ENCODE results near the gene DNAJA2. TPM values are rescaled to one million over a fixed set of nuclear protein-coding genes. Genes with fewer than 3 reads are reported as not detected.

DNAJA2 gene
- total and polyA plus RNA-seq, 2 experiments from 2014 or later: 62.3 to 72.8 TPM

GRCh38 chr16:46926470-46927225 is 46.8 kb downstream of the DNAJA2 start:
- DNase-seq (ENCODE audit: low spot score): no peak
- Histone ChIP-seq H3K4me2 (no peak overlapping the region), H3K36me3 (replicated peaks; ENCODE audit: insufficient read depth, low read depth) (no peaks in the 10 kb centered on the region), H3K79me2 (no peaks in the 10 kb centered on the region), H3K4me1 (ENCODE audit: insufficient read depth) (no peaks in the 10 kb centered on the region), H3K9me3 (ENCODE audit: low read depth) (no peaks in the 10 kb centered on the region), H3K4me3 (no peak overlapping the region), H3K27ac (no peak overlapping the region), H3K9me2 (replicated peaks; ENCODE audit: insufficient read depth) (no peaks in the 10 kb centered on the region), H2AFZ (no peak overlapping the region), H3K27me3 (no peaks in the 10 kb centered on the region), H4K20me1 (ENCODE audit: insufficient read depth, poor library complexity, severe bottlenecking) (no peaks in the 10 kb centered on the region)
- WGBS (ENCODE audit: low lambda C conversion rate, missing lambda C conversion rate): 98% methylated on average over 13 of the region's 13 CpGs
- no peak for TF ChIP-seq EZH2phosphoT487 (IDR thresholded peaks at IDR 0.05; ENCODE audit: low read depth, severe bottlenecking, unreplicated experiment)
- TF ChIP-seq CTCF (IDR thresholded peaks at IDR 0.05; ENCODE audit: poor library complexity): no peak
- no peak for TF ChIP-seq EZH2 (IDR thresholded peaks at IDR 0.05; ENCODE audit: borderline replicate concordance)

GRCh38 chr16:46924402-46924801 is 49.1 kb downstream of the DNAJA2 start:
- no peak for DNase-seq (ENCODE audit: low spot score)
- Histone ChIP-seq H3K9me3 (ENCODE audit: low read depth) (no peaks in the 10 kb centered on the region), H3K4me3 (no peak overlapping the region), H3K9me2 (replicated peaks; ENCODE audit: insufficient read depth) (no peaks in the 10 kb centered on the region), H2AFZ (no peak overlapping the region), H3K27me3 (no peaks in the 10 kb centered on the region), H3K36me3 (replicated peaks; ENCODE audit: insufficient read depth, low read depth) (no peaks in the 10 kb centered on the region), H3K4me1 (ENCODE audit: insufficient read depth) (no peaks in the 10 kb centered on the region), H3K27ac (no peak overlapping the region), H4K20me1 (ENCODE audit: insufficient read depth, poor library complexity, severe bottlenecking) (no peaks in the 10 kb centered on the region), H3K79me2 (no peaks in the 10 kb centered on the region), H3K4me2 (no peak overlapping the region)
- no peak for TF ChIP-seq CTCF (IDR thresholded peaks at IDR 0.05; ENCODE audit: poor library complexity)
- TF ChIP-seq EZH2 (IDR thresholded peaks at IDR 0.05; ENCODE audit: borderline replicate concordance): no peak
- TF ChIP-seq EZH2phosphoT487 (IDR thresholded peaks at IDR 0.05; ENCODE audit: low read depth, severe bottlenecking, unreplicated experiment): no peak
- 96% methylated on average over 6 of the region's 6 CpGs for WGBS (ENCODE audit: low lambda C conversion rate, missing lambda C conversion rate)

GRCh38 chr16:46923513-46924295 is 49.8 kb downstream of the DNAJA2 start:
- Histone ChIP-seq H4K20me1 (ENCODE audit: insufficient read depth, poor library complexity, severe bottlenecking) (no peaks in the 10 kb centered on the region), H3K4me1 (ENCODE audit: insufficient read depth) (no peaks in the 10 kb centered on the region), H3K36me3 (replicated peaks; ENCODE audit: insufficient read depth, low read depth) (no peaks in the 10 kb centered on the region), H3K27ac (no peak overlapping the region), H3K79me2 (no peaks in the 10 kb centered on the region), H3K9me2 (replicated peaks; ENCODE audit: insufficient read depth) (no peaks in the 10 kb centered on the region), H3K4me3 (no peak overlapping the region), H3K4me2 (no peak overlapping the region), H3K9me3 (ENCODE audit: low read depth) (no peaks in the 10 kb centered on the region), H2AFZ (no peak overlapping the region), H3K27me3 (no peaks in the 10 kb centered on the region)
- TF ChIP-seq CTCF (IDR thresholded peaks at IDR 0.05; ENCODE audit: poor library complexity) (no peak), EZH2phosphoT487 (IDR thresholded peaks at IDR 0.05; ENCODE audit: low read depth, severe bottlenecking, unreplicated experiment) (no peak), EZH2 (IDR thresholded peaks at IDR 0.05; ENCODE audit: borderline replicate concordance) (no peak)
- 91% methylated on average over 19 of the region's 19 CpGs for WGBS (ENCODE audit: low lambda C conversion rate, missing lambda C conversion rate)
- DNase-seq (ENCODE audit: low spot score): no peak
